OCI-LY3 (cell line): ENCODE measurements around the gene SPON2.

Source experiments
- H2AFZ ChIP-seq: fragments of 200-600, 300-600 bp; shearing (Covaris generic); 2 replicates; pipeline ENCODE4 v1.6.0; 2014; ENCODE audit warnings: antibody characterized with exemption, low read depth, low read length
- H3K27ac ChIP-seq: fragments of 200-600, 300-600 bp; sonication (generic); 2 replicates; pipeline ENCODE4 v1.5.1; 2014; ENCODE audit warnings: mild to moderate bottlenecking, low read length, moderate library complexity, mixed read lengths
- H3K27me3 ChIP-seq: fragments of 200-600, 300-600 bp; sonication (generic); 2 replicates; pipeline ENCODE4 v1.6.1; 2014; ENCODE audit warnings: low read depth, low read length, mixed read lengths
- H3K36me3 ChIP-seq: fragments of 200-600, 300-600 bp; sonication (generic); replicated peaks from 2 replicates; pipeline ENCODE3; 2014; ENCODE audit warnings: low read depth, low read length, mixed read lengths
- H3K4me1 ChIP-seq: fragments of 300-600, 200-600 bp; sonication (generic); 2 replicates; pipeline ENCODE4 v1.6.1; 2014; ENCODE audit warnings: low read length, mixed read lengths
- H3K4me2 ChIP-seq: fragments of 200-600, 300-600 bp; sonication (generic); 2 replicates; pipeline ENCODE4 v1.6.1; 2014; ENCODE audit warnings: low read length, mixed read lengths
- H3K4me3 ChIP-seq: fragments of 300-600, 200-600 bp; sonication (generic); 2 replicates; pipeline ENCODE4 v1.5.1; 2014; ENCODE audit warnings: antibody characterized with exemption, mild to moderate bottlenecking, low read length, moderate library complexity
- H3K79me2 ChIP-seq: fragments of 300-600, 200-600 bp; shearing (Covaris generic); 2 replicates; pipeline ENCODE4 v1.6.1; 2014; ENCODE audit warnings: mild to moderate bottlenecking, low read length, mixed read lengths
- H3K9ac ChIP-seq: fragments of 300-600, 200-600 bp; shearing (Covaris generic); 2 replicates; pipeline ENCODE4 v1.6.0; 2014; ENCODE audit warnings: mild to moderate bottlenecking, low read length, moderate library complexity
- H3K9me3 ChIP-seq: fragments of 200-600, 300-600 bp; shearing (Covaris generic); 2 replicates; pipeline ENCODE4 v1.6.1; 2014; ENCODE audit warnings: low read length, mixed read lengths; ENCODE audit not compliant: insufficient read depth
- H4K20me1 ChIP-seq: fragments of 200-600, 300-600 bp; sonication (generic); 2 replicates; pipeline ENCODE4 v1.6.1; 2016; ENCODE audit warnings: low read length, mixed read lengths; ENCODE audit not compliant: insufficient read depth
- CTCF ChIP-seq: fragments of 200-600, 300-600 bp; sonication (generic); IDR thresholded peaks from 2 replicates; pipeline ENCODE4 v1.5.1; 2014; ENCODE audit warnings: antibody characterized with exemption, low read length, low read depth
- EZH2phosphoT487 ChIP-seq: fragments of 200-600 bp; shearing (Covaris generic); IDR thresholded peaks from 2 replicates; pipeline ENCODE4 v1.6.1; 2018; ENCODE audit warnings: antibody characterized with exemption, mixed run types, low read depth

SPON2 gene

GRCh38 chr4:1154126-1154522 is 18.3 kb downstream of the SPON2 start:
- Histone ChIP-seq H4K20me1 (no peaks in the 10 kb centered on the region), H3K27ac (no peak overlapping the region), H3K27me3 (peaks cover 32% of the 10 kb centered on the region), H3K9ac (no peak overlapping the region), H3K9me3 (0 out of 2 replicates have a peak, but pooled peaks cover 9% of the 10 kb centered on the region), H3K36me3 (no peaks in the 10 kb centered on the region), H3K79me2 (no peaks in the 10 kb centered on the region), H3K4me1 (peaks cover 4% of the 10 kb centered on the region; the same call in 1 of the 2 replicates), H2AFZ (no peak overlapping the region; the same call in 1 of the 2 replicates), H3K4me3 (peak overlapping the region; percentile 28; the same call in 1 of the 2 replicates), H3K4me2 (peak overlapping the region; percentile 47)
- TF ChIP-seq CTCF (no peak), EZH2phosphoT487 (no peak)

- no peaks in the 10 kb centered on the region for H3K79me2 ChIP-seq
- 0 out of 2 replicates have a peak, but pooled peaks cover 9% of the 10 kb centered on the region for H3K9me3 ChIP-seq
- no peaks in the 10 kb centered on the region for H4K20me1 ChIP-seq
- H2AFZ ChIP-seq, result no peak overlapping the region
- H3K36me3 ChIP-seq, result no peaks in the 10 kb centered on the region
- no peak overlapping the region for H3K27ac ChIP-seq
- TF ChIP-seq CTCF, result no peak
- TF ChIP-seq EZH2phosphoT487, result no peak
- peaks cover 32% of the 10 kb centered on the region for H3K27me3 ChIP-seq
- peaks cover 4% of the 10 kb centered on the region; the same call in 1 of the 2 replicates for H3K4me1 ChIP-seq
- no peak overlapping the region for H3K4me2 ChIP-seq
- no peak overlapping the region for H3K4me3 ChIP-seq
- no peak overlapping the region for H3K9ac ChIP-seq
These were observed 18.8 kb downstream of the SPON2 start for GRCh38 chr4:1153567-1154090.

- H3K9ac ChIP-seq, result no peak overlapping the region
- TF ChIP-seq EZH2phosphoT487 (no peak), CTCF (no peak)
- peaks cover 26% of the 10 kb centered on the region for H3K27me3 ChIP-seq
- no peak overlapping the region for H3K27ac ChIP-seq
- peaks cover 4% of the 10 kb centered on the region; the same call in 1 of the 2 replicates for H3K4me1 ChIP-seq
- H3K36me3 ChIP-seq, result no peaks in the 10 kb centered on the region
- no peaks in the 10 kb centered on the region for H3K79me2 ChIP-seq
- H3K4me2 ChIP-seq, result no peak overlapping the region
- H3K9me3 ChIP-seq, result no peaks in the 10 kb centered on the region
- H3K4me3 ChIP-seq, result no peak overlapping the region
- no peak overlapping the region for H2AFZ ChIP-seq
- H4K20me1 ChIP-seq, result no peaks in the 10 kb centered on the region
These were observed 20.1 kb downstream of the SPON2 start for GRCh38 chr4:1152290-1152689.

- Histone ChIP-seq H3K36me3 (no peaks in the 10 kb centered on the region), H3K79me2 (no peaks in the 10 kb centered on the region), H3K4me1 (peaks cover 4% of the 10 kb centered on the region; the same call in 1 of the 2 replicates), H3K9ac (no peak overlapping the region), H3K4me2 (no peak overlapping the region), H4K20me1 (no peaks in the 10 kb centered on the region), H3K9me3 (no peaks in the 10 kb centered on the region), H2AFZ (no peak overlapping the region), H3K27ac (no peak overlapping the region), H3K27me3 (peaks cover 26% of the 10 kb centered on the region), H3K4me3 (no peak overlapping the region)
- no peak for TF ChIP-seq CTCF
- no peak for TF ChIP-seq EZH2phosphoT487
These were observed 20.8 kb downstream of the SPON2 start for GRCh38 chr4:1151541-1151940.
